ENCODE data around the gene PAK6.

The PAK6 gene

DNA sequence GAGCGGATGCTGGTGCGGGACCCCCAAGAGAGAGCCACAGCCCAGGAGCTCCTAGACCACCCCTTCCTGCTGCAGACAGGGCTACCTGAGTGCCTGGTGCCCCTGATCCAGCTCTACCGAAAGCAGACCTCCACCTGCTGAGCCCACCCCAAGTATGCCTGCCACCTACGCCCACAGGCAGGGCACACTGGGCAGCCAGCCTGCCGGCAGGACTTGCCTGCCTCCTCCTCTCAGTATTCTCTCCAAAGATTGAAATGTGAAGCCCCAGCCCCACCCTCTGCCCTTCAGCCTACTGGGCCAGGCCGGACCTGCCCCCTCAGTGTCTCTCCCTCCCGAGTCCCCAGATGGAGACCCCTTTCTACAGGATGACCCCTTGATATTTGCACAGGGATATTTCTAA lies 37.1 kb downstream of the PAK6 start:
- no peak overlapping the region for H3K4me3 ChIP-seq (ENCODE audit: low read depth, low read length)

DNA sequence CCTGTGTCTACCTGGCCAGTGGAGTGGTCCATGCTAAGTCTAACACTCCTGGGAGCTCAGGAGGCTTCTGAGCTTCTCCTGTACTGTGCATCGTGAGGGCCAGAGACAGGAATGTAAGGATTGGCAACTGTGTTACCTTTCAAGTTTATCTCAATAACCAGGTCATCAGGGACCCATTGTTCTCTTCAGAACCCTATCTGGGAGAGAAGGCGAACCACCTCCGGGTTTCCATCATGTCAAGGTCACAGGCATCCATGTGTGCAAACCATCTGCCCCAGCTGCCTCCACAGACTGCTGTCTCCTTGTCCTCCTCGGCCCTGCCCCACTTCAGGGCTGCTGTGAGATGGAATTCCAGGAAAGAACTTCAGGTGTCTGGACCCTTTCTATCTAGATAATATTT lies 38.1 kb downstream of the PAK6 start:
- no peak overlapping the region for H3K4me3 ChIP-seq (ENCODE audit: low read depth, low read length)

DNA sequence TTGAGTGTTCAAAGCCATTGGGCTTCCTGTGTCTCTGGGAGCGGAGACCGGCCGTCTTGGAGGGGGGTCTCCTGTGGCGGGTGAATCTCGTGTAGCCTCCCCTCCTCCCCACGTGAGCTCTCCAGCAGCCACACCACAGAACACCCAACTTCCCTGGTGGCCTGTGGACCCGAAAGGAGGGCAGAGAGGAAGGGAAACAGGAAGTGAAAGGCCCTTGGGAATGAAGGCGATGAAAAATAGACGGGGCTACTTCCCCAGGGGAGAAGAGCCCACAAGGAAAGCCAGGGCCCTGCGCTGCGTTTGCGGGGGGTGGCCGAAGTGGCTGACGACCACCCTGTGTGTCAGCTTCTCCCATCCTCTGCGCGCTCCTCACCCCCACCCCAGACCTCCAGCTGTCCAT lies 38.6 kb downstream of the PAK6 start:
- no peak overlapping the region for H3K4me3 ChIP-seq (ENCODE audit: low read depth, low read length)

DNA sequence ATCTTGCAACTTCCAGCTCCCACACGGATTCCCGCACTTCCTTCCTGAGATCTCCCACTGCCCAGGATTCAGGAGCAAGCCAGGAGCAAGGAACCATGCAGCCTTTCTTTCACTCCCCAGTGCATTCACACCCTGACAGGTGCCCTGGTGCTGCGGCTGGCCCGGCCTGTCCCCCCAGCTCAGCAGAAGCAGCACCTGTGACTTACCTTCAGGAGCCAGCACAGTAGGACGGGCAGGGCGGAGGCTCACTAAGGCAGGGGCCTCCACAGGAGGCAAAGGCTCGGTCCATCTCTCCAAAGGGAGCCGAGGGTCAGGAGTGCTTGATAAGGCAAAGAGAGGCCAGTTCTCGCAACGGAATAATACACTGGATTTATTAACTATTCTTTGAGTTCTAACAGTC lies 39.2 kb downstream of the PAK6 start:
- no peak overlapping the region for H3K4me3 ChIP-seq (ENCODE audit: low read depth, low read length)

DNA sequence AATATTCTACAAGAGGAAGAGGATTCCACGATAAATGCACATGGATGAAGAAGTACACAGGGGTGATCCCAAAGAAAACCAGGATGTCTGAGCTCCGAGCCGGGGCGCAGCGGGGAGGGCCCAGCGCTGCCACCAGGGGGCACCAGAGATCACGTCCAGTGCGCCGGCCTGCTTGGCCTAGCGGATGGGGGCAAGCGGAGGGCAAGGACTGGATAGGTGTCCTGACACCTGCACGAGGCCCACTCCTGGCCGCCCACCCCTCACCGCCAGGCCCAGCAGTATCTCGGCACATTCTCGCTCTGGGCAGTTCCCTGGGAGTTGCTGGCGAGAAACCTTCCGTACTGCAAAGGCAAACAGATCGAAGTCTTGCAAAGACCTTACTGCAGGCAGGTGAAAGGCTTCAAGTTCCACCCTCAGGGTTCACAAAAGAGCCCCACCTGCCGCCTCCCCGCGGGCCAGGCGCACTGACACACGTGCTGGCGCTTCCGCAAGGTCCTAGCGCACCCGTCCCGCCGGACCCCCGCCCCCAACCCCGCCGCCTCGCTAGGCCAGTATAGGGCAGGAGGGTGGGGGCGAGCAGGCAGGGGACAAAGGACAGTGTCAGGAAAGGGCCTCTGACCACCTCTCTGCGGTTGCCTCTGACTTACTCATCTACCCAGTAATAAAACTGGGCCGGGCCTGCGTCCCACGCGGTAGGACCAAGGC lies 40.7 kb downstream of the PAK6 start:
- no peak overlapping the region for H3K4me3 ChIP-seq (ENCODE audit: low read depth, low read length)

DNA sequence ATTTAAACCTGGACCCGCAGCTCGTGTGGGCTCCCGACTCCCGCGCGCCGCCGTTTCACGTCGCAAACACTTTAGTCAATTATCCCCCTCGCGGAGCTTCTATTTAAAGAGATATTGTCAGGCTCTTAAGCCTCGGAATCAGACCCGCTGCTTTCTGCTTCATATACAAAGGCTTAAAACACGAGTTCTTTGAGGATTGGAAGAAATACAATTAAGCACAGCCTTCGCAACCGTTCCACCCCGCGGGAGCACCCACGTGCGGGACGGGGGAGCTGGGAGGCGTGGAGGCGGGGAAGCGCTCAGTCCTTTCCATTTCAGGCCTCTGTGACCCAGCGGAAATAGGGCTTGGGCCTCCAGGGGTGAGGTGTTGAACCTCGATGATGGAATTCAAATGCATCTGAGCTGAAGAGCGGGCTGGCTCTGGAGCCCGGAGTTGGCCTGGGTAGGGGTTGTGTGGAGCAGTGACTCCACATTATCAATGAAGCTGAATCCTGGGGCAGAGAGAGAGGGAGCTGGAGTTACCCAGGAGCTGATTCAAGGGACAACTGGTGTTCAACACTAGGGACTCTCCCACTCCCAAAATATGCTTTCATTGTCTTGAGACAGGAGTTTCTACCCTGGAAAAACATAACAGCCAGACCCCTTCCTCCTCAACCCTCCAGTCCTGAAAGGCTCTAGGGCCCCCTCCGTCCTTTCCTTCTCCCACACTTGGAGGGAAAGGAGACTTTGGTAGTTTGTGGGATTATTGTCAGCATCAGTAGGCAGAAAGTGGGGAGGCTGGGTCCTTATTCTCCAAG lies 41.6 kb downstream of the PAK6 start:
- H3K4me3 ChIP-seq (ENCODE audit: low read depth, low read length) = no peak overlapping the region

DNA sequence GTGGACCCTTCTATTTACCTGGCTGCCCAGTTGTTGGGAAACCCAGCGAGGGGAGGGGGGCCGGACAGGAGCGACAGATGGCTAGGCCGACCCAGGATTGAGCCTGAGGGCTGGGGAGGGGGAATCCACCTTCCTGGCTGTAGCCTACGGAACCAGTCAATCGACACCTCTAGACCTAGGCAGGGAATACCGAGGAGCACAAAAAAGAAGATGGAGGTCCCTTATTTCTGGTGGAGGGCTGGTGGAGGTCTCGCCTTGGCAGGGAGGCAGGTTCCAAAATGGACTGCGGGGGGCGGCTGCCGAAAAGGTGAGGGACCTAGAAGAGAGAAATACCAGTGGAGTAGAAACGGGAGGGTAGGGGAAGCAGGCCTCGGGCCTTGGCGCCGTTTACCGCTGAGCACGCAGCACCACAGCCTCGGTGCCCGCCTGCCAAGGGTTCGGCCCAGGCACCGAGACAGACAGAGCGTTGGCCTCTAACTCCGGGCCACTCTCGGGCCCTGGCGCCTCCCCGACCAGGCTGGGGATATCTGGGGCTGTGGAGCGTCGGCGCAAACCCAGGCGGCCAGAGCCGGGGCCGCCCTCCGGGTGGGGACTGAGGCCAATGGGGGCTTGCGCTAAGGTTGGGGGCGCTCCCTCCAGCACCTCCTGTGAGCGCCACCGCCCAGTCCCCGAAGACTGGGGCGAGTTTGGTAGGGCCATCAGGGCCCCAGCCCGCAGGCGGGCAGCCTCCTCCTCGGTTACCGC lies 42.4 kb downstream of the PAK6 start:
- no peak overlapping the region for H3K4me3 ChIP-seq (ENCODE audit: low read depth, low read length)

DNA sequence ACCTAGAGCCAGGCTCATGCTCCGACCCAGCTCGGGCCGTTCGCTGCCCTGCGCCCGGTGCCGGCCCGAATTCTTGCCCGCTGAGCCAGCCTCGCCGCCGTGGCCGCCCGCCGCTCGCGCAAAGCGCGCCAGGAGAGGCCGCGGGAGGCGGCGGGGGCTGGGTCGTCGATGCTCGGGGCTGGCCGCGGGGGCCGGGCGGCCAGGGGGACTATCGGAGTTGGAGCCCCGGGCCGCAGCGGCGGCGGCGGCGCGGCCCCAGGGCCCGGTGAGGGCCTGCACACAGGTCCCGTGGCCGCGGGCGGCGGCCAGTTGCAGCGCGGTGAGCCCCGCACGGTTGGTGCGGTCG lies 42.9 kb downstream of the PAK6 start:
- no peak overlapping the region for H3K4me3 ChIP-seq (ENCODE audit: low read depth, low read length)

DNA sequence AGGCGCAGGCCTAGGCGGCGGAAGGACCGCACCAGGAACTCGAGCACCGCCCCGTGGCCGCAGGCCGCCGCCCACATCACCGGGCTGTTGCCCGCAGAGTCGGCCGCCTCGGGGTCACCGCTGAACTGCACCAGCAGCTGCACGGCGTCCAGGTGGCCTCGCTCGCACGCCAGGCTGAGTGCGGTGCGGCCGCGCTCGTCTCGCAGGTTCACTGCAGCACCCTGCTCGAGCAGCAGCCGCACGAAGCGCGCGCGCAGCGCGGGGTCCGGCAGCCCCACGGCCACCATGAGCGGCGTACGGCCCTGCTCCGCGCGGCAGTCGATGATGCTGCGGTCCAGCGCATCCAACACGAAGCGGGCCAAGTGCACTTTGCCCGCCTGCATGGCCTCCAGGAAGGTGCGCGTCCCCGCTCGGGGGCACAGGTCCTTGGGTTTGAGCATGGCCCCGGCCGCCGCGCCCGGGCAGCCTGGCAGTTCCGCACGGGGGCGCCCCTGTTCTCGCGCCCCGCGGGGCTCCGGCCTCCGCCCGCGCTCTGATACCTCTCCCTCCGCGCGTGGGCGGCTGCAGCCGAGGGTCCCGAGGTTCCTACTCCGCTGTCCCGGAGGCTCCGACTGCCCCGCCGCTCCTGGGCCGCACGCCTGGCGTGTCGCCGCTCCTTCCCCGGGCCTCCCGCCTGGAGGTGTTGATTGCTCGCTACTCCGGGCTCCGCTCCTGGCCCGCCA lies 43.4 kb downstream of the PAK6 start:
- peak overlapping the region; percentile 43 for H3K4me3 ChIP-seq (ENCODE audit: low read depth, low read length)

DNA sequence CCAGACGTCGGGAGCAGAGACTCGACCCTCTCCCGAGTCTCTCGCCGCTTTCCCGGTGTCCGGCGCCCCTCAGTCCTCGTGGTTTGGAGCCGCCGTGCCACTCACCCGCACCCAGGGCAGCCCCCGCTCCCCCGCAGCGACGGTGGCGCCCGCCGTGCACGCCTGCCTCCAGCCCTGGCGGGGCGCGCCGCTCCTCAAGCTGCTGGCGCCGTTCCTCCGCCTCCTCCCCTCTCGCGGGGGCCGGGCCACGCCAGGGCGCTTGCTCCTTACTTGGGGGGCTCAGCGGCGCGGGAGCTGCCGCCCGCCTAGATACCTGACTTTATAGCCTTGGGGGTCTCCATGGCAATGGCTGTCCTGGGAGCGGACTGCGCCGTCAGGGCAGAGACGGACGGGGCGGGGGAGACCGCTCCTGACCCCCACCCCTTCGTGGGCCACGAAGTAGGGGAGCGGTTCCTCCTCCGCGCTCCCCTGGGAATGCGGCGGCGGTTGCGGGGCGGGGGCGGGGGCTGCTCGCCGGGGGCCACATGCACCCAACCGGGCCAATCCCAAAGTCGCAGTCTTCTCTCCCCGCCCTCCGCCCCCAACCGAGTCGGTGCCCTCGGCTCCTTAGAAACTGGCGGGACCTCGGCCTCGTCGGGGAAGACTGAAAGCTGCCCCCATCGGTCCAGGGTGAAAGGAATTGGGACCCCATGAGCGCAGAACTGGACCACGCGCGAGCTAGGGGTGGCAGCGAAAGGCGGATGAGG lies 44.2 kb downstream of the PAK6 start, which contains the start of gene ANKRD63:
Gene ANKRD63, minus strand, starts transcription at position 196 of the 746 bp plus-strand sequence. CDS start 478 bp downstream, outside the sequence.
- H3K4me3 ChIP-seq (ENCODE audit: low read depth, low read length) = peak within 1 kb of the TSS; percentile 43

DNA sequence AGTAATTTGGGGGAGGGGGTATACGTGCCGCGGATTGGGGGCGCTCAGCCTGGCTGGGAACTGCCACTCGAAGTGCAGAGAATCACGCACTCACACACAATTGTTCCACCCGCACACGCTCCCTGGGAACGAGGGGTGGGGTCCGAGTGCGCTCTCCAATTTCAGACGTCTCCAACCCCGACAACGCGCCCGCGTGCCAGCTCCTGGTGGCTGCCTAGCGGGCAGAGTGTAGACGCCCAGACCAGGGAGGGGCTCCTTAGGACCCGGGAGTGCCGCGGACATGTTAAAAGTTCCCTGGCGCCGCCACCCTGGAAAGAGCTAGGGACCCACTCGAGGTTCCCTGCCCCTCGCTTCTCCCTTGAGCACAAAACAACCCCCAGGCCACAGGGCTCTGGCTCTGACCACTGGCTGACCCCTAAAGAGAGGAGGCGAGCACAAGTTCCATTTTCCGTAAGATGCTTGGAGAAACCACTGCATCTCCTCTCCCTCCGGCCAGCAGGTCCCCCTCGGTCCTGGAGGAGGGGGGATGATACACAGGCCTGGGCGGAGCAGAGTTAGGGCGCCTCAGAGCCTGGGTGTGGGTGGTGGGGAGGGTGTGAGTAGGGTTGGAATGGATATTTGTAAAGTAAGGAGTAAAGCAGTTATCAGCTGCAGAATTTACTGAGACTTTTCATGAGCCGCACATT lies 44.9 kb downstream of the PAK6 start:
- no peak overlapping the region for H3K4me3 ChIP-seq (ENCODE audit: low read depth, low read length)

DNA sequence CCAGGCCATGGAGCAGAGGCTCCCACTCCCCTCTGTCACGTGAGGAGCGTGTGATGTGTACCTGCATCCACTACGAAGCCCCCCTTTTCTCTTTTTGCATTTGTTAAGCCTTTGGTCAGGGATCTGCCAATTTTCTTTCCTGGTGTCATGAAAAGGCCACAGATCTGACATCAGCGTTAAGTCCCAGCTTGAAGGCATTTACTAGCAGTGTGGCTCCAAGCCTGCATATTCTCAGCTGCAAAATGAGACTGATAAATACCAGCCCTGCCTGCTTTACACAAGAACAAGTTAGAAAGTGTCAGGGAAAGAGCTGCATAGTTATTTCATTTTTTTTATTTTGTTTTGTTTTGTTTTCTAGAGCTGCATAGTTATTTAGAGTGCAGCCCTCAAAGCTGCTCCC lies 46.3 kb downstream of the PAK6 start:
- H3K4me3 ChIP-seq (ENCODE audit: low read depth, low read length) = no peak overlapping the region

DNA sequence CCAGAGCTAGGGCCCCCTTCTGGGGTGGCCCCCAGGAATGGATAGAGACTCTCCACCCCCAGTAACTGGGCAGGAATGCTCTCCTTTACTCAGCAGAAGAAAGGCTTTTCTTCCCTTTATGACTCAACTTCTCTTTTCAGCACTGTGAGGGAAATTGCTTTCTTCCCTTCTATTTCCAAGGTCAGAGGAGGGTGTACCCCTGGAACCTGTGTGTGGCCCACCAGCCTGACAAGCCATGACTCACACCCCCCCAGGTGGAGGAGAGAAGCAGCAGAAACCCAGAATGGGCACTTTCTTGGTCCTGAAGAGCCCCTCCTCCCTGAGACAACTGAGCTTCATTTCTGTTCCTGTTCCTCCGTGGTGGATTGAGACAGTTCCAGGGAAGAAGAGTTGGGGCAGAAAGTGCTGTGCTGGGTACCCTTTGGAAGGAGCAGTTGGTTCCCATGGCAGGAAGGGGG lies 46.7 kb downstream of the PAK6 start:
- H3K4me3 ChIP-seq (ENCODE audit: low read depth, low read length) = no peak overlapping the region

DNA sequence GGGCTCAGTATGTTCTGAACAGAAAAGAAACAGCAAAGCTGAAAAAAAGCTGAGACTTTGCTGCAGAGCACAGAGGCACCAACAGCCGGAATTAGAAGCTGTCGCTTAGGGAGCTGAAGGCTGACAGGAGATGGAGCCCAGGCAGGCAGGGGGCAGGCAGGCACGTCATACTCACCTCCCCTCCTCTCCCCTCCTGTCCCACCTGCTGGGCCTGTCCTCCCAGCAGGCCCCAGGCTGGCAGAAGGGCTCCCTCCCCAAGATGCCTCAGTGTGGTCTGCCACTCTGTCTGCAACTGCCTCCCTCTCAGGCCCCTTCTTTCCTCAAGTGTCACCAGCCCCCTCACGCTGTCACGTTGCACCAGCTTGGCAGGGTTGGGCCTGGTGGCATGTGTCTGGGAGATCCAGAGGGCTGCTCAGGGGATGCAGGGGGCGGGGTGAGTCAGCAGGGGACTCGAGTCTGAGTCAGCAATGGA lies 47.2 kb downstream of the PAK6 start:
- H3K4me3 ChIP-seq (ENCODE audit: low read depth, low read length) = no peak overlapping the region

DNA sequence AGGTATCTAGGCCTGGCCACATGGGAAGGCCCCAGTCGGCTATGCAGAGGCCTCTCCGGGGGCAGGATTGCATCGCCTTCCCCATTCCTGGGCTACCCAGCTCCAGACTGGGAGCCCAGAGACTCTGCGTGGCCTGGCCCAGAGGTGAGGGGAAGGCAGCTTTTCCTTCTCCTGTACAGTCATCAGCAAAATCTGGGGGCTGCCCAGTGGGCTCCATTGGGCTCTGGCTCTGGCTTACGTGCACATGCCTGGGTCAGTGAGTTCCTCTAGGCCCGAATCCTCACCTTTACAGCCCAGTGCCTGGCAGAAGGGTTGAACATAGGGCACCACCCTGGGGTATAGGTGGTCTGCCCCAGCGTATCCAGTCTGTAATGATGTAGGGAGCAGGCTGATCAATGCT lies 47.9 kb downstream of the PAK6 start:
- H3K4me3 ChIP-seq (ENCODE audit: low read depth, low read length) = no peak overlapping the region

DNA sequence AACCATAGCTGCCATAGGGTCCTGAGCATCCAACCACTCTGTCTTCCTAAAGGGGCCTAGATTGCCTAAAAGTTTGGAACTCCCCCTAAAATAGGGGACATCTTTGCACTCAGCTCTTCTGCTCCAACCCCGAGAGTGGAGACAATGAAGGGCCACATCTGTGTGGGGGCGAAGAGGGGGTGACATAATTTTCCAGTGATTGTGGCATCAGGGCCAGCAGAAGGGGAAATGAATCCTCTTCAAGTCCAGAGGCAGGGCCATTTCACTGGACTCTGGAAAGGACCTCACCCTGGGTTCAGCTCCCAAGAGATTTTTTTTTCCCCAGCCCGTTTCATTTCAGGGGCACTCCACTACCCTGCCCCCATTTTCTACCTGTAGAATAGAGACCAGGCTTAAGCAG lies 48.6 kb downstream of the PAK6 start:
- no peak overlapping the region for H3K4me3 ChIP-seq (ENCODE audit: low read depth, low read length)

DNA sequence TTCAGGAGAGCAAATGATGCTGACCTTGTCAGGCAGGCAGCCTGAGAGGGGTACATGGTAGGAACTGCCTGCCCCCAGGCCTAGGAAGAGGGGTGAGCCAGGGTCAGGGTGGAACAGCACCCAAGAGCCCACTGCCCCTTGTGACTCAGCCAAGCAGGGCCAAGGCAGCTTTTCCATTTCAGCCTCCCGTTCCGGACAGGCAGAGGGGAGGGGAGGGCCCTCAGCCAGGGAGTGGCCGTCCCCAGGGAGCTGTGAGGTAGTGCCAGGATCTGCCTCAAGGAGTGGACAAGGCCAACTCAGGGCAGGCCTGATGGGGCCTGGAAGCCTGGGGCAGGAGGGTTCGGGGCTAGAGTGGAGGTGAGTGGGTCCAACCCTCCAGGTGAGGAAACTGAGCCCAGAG lies 49.1 kb downstream of the PAK6 start:
- no peak overlapping the region for H3K4me3 ChIP-seq (ENCODE audit: low read depth, low read length)

DNA sequence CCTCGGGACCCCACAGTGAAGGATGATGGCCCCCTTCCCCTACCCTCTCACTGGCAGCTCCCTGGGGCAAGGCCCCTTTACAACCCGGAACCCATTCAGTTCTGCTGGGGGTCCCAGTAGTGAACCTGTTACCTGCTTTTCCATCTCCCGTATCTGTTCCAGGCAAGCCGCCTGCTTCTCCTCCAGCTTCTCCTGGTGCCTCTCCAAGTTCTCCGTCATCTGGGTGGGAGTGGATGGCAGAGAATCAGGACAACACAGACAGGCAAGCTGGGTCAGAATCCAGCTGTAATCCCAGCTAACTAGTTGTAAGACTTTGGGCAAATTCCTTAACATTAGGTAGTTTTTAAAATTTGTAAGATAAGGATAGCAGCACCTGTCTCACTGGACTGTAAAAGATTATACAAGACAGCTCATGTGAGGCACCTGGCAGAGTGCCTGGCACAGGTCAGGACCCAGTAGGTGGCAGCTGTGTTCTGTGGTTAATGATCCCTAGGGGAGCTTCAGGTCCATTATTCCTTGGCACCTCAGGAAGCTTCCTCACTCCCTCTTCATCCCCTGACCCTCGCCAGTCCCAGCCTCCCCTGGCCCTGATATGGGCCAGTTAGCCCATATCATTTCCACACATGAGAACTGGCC lies 50.4 kb downstream of the PAK6 start:
- H3K4me3 ChIP-seq (ENCODE audit: low read depth, low read length) = no peak overlapping the region

DNA sequence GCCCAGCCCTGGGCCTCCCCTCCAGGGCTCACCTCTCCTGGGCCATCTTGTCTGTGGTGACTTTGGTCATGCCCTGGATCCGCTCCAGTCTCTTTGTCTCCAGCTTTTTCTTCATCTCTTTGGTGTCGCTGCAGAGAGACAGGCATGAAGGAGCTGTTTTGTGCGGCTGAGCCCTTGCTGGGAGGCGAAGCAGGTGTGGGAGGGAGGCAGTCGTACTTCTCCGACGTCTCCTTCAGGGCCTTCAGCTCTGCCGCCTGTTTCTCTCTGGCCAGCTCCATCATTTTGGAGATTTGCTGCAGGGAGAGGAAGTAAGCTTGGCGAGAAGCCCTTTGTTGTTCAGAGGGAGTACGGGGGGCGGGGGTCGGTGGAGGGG lies 51.7 kb downstream of the PAK6 start:
- no peak overlapping the region for H3K4me3 ChIP-seq (ENCODE audit: low read depth, low read length)

Measured in iPS-11a (cell line).